Activated T-cell treated with anti-CD3 and anti-CD28 coated beads, Interleukin-2, amount 50 U/mL, for 72 hours (primary cell): Measurements from ENCODE around the gene OR2H2. TPM values are rescaled to one million over a fixed set of nuclear protein-coding genes. Genes with fewer than 3 reads are reported as not detected.

Source experiments
- ATAC-seq, 2 donors: fragments of 150-1000 bp; cut with Tn5 transposase; replicated peaks in 1 of 2; 2 replicates each; pipeline ENCODE4 v1.10.0; 2021; ENCODE audit warnings: moderate library complexity in 2 of 2, mild to moderate bottlenecking in 1 of 2
- DNase-seq, 2 donors: peaks; one replicate each; pipeline ENCODE4 v3.0.0; 2021 to 2022; ENCODE audit warnings: mixed read lengths in 1 of 2
- H3K27ac Mint-ChIP-seq: one replicate; pipeline ENCODE4 v1.8.0; 2022; ENCODE audit warnings: mild to moderate bottlenecking, moderate library complexity, mixed read lengths
- H3K27me3 Mint-ChIP-seq: one replicate; pipeline ENCODE4 v1.8.0; 2022; ENCODE audit warnings: low read depth, mixed read lengths
- H3K36me3 Mint-ChIP-seq, 2 donors: one replicate each; pipeline ENCODE4 v1.8.0; 2022; ENCODE audit warnings: mixed read lengths in 2 of 2, mild to moderate bottlenecking in 1 of 2; ENCODE audit not compliant: insufficient read depth in 2 of 2
- H3K4me1 Mint-ChIP-seq: one replicate; pipeline ENCODE4 v1.8.0; 2022; ENCODE audit warnings: low read depth, mixed read lengths
- H3K4me3 Mint-ChIP-seq, 2 donors: one replicate each; pipeline ENCODE4 v1.8.0; 2022; ENCODE audit warnings: mild to moderate bottlenecking in 2 of 2, mixed read lengths in 2 of 2, moderate library complexity in 2 of 2
- H3K9me3 Mint-ChIP-seq, 2 donors: one replicate each; pipeline ENCODE4 v1.8.0; 2022; ENCODE audit warnings: mixed read lengths in 2 of 2
- total RNA-seq, 2 donors: library from RNA; stranded (reverse); gene quantifications; one replicate each; pipeline ENCODE4 v1.2.3, GENCODE V29; 2022

The OR2H2 gene
- not detected for total RNA-seq

GRCh38 chr6:29584821-29585220, at the start of gene OR2H2:
OR2H2 (plus strand) TSS chr6:29585121; CDS start chr6:29587945, 2,824 bp downstream.
- no peak for ATAC-seq
- no peak within 1 kb of the TSS for H3K4me3 Mint-ChIP-seq
- H3K4me1 Mint-ChIP-seq, result no peaks in the 10 kb centered on the region
- H3K27me3 Mint-ChIP-seq, result peaks cover 35% of the 10 kb centered on the region
- no peaks in the 10 kb centered on the region for H3K9me3 Mint-ChIP-seq
- no peak within 1 kb of the TSS for H3K27ac Mint-ChIP-seq
- DNase-seq, result no peak
- no peaks in the 10 kb centered on the region for H3K36me3 Mint-ChIP-seq

GRCh38 chr6:29537714-29538403, 47.1 kb upstream of the OR2H2 start:
- no peak overlapping the region for H3K27ac Mint-ChIP-seq
- no peaks in the 10 kb centered on the region for H3K4me1 Mint-ChIP-seq
- no peak for DNase-seq
- no peak overlapping the region for H3K4me3 Mint-ChIP-seq
- no peaks in the 10 kb centered on the region for H3K9me3 Mint-ChIP-seq
- ATAC-seq, result no peak
- no peaks in the 10 kb centered on the region for H3K36me3 Mint-ChIP-seq
- peaks cover 30% of the 10 kb centered on the region for H3K27me3 Mint-ChIP-seq

GRCh38 chr6:29547573-29547972, 37.3 kb upstream of the OR2H2 start:
- Mint-ChIP-seq H3K9me3 (no peaks in the 10 kb centered on the region), H3K27ac (no peak overlapping the region), H3K36me3 (no peaks in the 10 kb centered on the region), H3K4me3 (no peak overlapping the region), H3K4me1 (peaks cover 15% of the 10 kb centered on the region), H3K27me3 (peaks cover 70% of the 10 kb centered on the region)
- ATAC-seq, result peak; percentile 95 to 97
- DNase-seq, result peak; percentile 39 to 42

- H3K27ac Mint-ChIP-seq, result no peak overlapping the region
- H3K36me3 Mint-ChIP-seq, result no peaks in the 10 kb centered on the region
- peak overlapping the region; percentile 77 to 78 for H3K4me3 Mint-ChIP-seq
- peaks cover 29% of the 10 kb centered on the region for H3K4me1 Mint-ChIP-seq
- peak; percentile 52 to 57 for ATAC-seq
- DNase-seq, result peak in 1 of 2 donors; percentile 15
- H3K27me3 Mint-ChIP-seq, result peaks cover 86% of the 10 kb centered on the region
- no peaks in the 10 kb centered on the region for H3K9me3 Mint-ChIP-seq
These were observed 32.3 kb upstream of the OR2H2 start for GRCh38 chr6:29552512-29553051.

GRCh38 chr6:29553268-29554057, 31.5 kb upstream of the OR2H2 start:
- ATAC-seq, result peak; percentile 70 to 73
- Mint-ChIP-seq H3K4me1 (peaks cover 22% of the 10 kb centered on the region), H3K9me3 (no peaks in the 10 kb centered on the region), H3K4me3 (peak overlapping the region; percentile 77 to 78), H3K36me3 (no peaks in the 10 kb centered on the region), H3K27ac (no peak overlapping the region), H3K27me3 (peaks cover 77% of the 10 kb centered on the region)
- peak; percentile 30 to 35 for DNase-seq

- Mint-ChIP-seq H3K4me3 (no peak overlapping the region), H3K27me3 (peaks cover 72% of the 10 kb centered on the region), H3K9me3 (no peaks in the 10 kb centered on the region), H3K27ac (no peak overlapping the region), H3K4me1 (peaks cover 22% of the 10 kb centered on the region), H3K36me3 (no peaks in the 10 kb centered on the region)
- ATAC-seq (no peak), DNase-seq (no peak)
These were observed 30.2 kb upstream of the OR2H2 start for GRCh38 chr6:29554764-29555163.

- H3K27me3 Mint-ChIP-seq, result peaks cover 72% of the 10 kb centered on the region
- no peak for DNase-seq
- H3K36me3 Mint-ChIP-seq, result no peaks in the 10 kb centered on the region
- no peak overlapping the region for H3K4me3 Mint-ChIP-seq
- ATAC-seq, result no peak
- H3K27ac Mint-ChIP-seq, result no peak overlapping the region
- H3K9me3 Mint-ChIP-seq, result no peaks in the 10 kb centered on the region
- peaks cover 30% of the 10 kb centered on the region for H3K4me1 Mint-ChIP-seq
These were observed 27.6 kb upstream of the OR2H2 start for GRCh38 chr6:29557320-29557719.

- no peaks in the 10 kb centered on the region for H3K36me3 Mint-ChIP-seq
- H3K4me1 Mint-ChIP-seq, result peaks cover 26% of the 10 kb centered on the region
- H3K27me3 Mint-ChIP-seq, result peaks cover 72% of the 10 kb centered on the region
- H3K4me3 Mint-ChIP-seq, result no peak overlapping the region
- H3K9me3 Mint-ChIP-seq, result no peaks in the 10 kb centered on the region
- ATAC-seq (no peak), DNase-seq (no peak)
- no peak overlapping the region for H3K27ac Mint-ChIP-seq
These were observed 26.4 kb upstream of the OR2H2 start for GRCh38 chr6:29558439-29559079.

GRCh38 chr6:29559524-29560287, 25.2 kb upstream of the OR2H2 start, which contains the start of gene UBD:
UBD (minus strand) TSS chr6:29559732; CDS start chr6:29559701, 31 bp downstream.
- no peak for DNase-seq
- H3K9me3 Mint-ChIP-seq, result no peaks in the 10 kb centered on the region
- peaks cover 17% of the 10 kb centered on the region for H3K4me1 Mint-ChIP-seq
- H3K27ac Mint-ChIP-seq, result no peak within 1 kb of the TSS
- ATAC-seq, result no peak
- H3K4me3 Mint-ChIP-seq, result no peak within 1 kb of the TSS
- no peaks in the 10 kb centered on the region for H3K36me3 Mint-ChIP-seq
- peaks cover 62% of the 10 kb centered on the region for H3K27me3 Mint-ChIP-seq

GRCh38 chr6:29561091-29561490, 23.8 kb upstream of the OR2H2 start:
- no peak overlapping the region for H3K27ac Mint-ChIP-seq
- H3K4me1 Mint-ChIP-seq, result peaks cover 16% of the 10 kb centered on the region
- peaks cover 58% of the 10 kb centered on the region for H3K27me3 Mint-ChIP-seq
- H3K9me3 Mint-ChIP-seq, result no peaks in the 10 kb centered on the region
- no peak for DNase-seq
- no peak overlapping the region for H3K4me3 Mint-ChIP-seq
- ATAC-seq, result no peak
- no peaks in the 10 kb centered on the region for H3K36me3 Mint-ChIP-seq

- no peak overlapping the region for H3K4me3 Mint-ChIP-seq
- DNase-seq (no peak), ATAC-seq (no peak)
- H3K9me3 Mint-ChIP-seq, result no peaks in the 10 kb centered on the region
- H3K36me3 Mint-ChIP-seq, result no peaks in the 10 kb centered on the region
- H3K4me1 Mint-ChIP-seq, result peaks cover 16% of the 10 kb centered on the region
- peaks cover 54% of the 10 kb centered on the region for H3K27me3 Mint-ChIP-seq
- H3K27ac Mint-ChIP-seq, result no peak overlapping the region
These were observed 23.2 kb upstream of the OR2H2 start for GRCh38 chr6:29561606-29562181.

- DNase-seq, result peak in 1 of 2 donors; percentile 5
- no peaks in the 10 kb centered on the region for H3K36me3 Mint-ChIP-seq
- no peak overlapping the region for H3K27ac Mint-ChIP-seq
These were observed 21.4 kb upstream of the OR2H2 start for GRCh38 chr6:29563435-29563965.

More at GRCh38 chr6:29563435-29563965, 21.4 kb upstream of the OR2H2 start:
- Mint-ChIP-seq H3K4me3 (no peak overlapping the region), H3K9me3 (no peaks in the 10 kb centered on the region), H3K27me3 (peaks cover 68% of the 10 kb centered on the region), H3K4me1 (peaks cover 16% of the 10 kb centered on the region)
- no peak for ATAC-seq
